HG02763 (cell line): ENCODE measurements around the gene TUG1.
A peak's percentile ranks its signal among the peaks of the same experiment; 100 is the strongest.

Experiments used
- ATAC-seq: cut with Tn5 transposase; IDR thresholded peaks from one replicate; pipeline ENCODE4 v1.9.1; 2021; ENCODE audit warnings: mild to moderate bottlenecking, moderate library complexity; ENCODE audit not compliant: unreplicated experiment

Gene TUG1

GRCh38 chr22:30968924-30969531 lies at the start of gene TUG1:
TUG1 (plus strand) TSS chr22:30969265.
- ATAC-seq = peak; percentile 90

- ATAC-seq = no peak
Observed at GRCh38 chr22:30919973-30920372, 49.1 kb upstream of the TUG1 start.

- ATAC-seq = no peak
Observed at GRCh38 chr22:30920407-30920806, 48.7 kb upstream of the TUG1 start.

GRCh38 chr22:30921108-30921507 lies 48.0 kb upstream of the TUG1 start:
- ATAC-seq = no peak

GRCh38 chr22:30922151-30922611 lies 46.9 kb upstream of the TUG1 start:
- no peak for ATAC-seq

- ATAC-seq = no peak
Observed at GRCh38 chr22:30923168-30923900, 45.7 kb upstream of the TUG1 start.

- ATAC-seq = no peak
Observed at GRCh38 chr22:30925667-30926066, 43.4 kb upstream of the TUG1 start.

- ATAC-seq = no peak
Observed at GRCh38 chr22:30926706-30927105, 42.4 kb upstream of the TUG1 start.

GRCh38 chr22:30927806-30928205 lies 41.3 kb upstream of the TUG1 start:
- ATAC-seq = no peak

- no peak for ATAC-seq
Observed at GRCh38 chr22:30928401-30928800, 40.7 kb upstream of the TUG1 start.

- ATAC-seq = no peak
Observed at GRCh38 chr22:30930228-30930627, 38.8 kb upstream of the TUG1 start.

GRCh38 chr22:30931541-30932300 lies 37.3 kb upstream of the TUG1 start:
- no peak for ATAC-seq

GRCh38 chr22:30932661-30933060 lies 36.4 kb upstream of the TUG1 start:
- no peak for ATAC-seq

- no peak for ATAC-seq
Observed at GRCh38 chr22:30933457-30933856, 35.6 kb upstream of the TUG1 start.

GRCh38 chr22:30934053-30934452 lies 35.0 kb upstream of the TUG1 start:
- no peak for ATAC-seq

GRCh38 chr22:30940685-30941362 lies 28.2 kb upstream of the TUG1 start:
- ATAC-seq = no peak

- ATAC-seq = no peak
Observed at GRCh38 chr22:30941363-30941740, 27.7 kb upstream of the TUG1 start.

- ATAC-seq = no peak
Observed at GRCh38 chr22:30943368-30943767, 25.7 kb upstream of the TUG1 start.

GRCh38 chr22:30944986-30945385 lies 24.1 kb upstream of the TUG1 start:
- ATAC-seq = no peak

- no peak for ATAC-seq
Observed at GRCh38 chr22:30945653-30946052, 23.4 kb upstream of the TUG1 start.

- no peak for ATAC-seq
Observed at GRCh38 chr22:30946354-30946753, 22.7 kb upstream of the TUG1 start.
